Measurements from ENCODE around the gene AHDC1.

DNA sequence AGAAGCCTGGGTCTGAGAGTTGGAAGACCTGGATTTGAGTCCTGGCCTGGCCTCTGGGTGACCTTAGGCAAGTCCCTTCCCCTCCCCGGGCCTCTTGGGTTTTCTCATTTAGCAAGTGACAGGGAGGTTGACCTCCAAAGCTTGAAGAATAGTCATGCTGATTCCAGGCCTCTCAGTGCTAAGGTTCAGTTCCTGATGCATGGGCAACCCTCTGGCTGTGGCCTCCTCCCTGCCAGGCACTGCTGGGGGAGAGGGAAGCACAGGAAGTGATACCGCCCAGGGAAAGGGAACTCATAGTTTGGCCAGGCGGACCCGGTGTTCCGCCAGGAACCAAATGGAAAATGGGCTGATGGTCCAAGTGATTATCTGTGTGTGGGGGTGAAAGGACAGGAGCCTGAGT is 90.4 kb downstream of the AHDC1 start:
- TF ChIP-seq POLR2AphosphoS5 (IDR thresholded peaks at IDR 0.05; ENCODE audit: low read length) (no peak), EP300 (IDR thresholded peaks at IDR 0.05; ENCODE audit: borderline replicate concordance in 1 of 2, control insufficient read depth in 1 of 2, low read depth in 2 of 2, low read length in 2 of 2) (no peak), CTCF (IDR thresholded peaks at IDR 0.05 in 2 of 3, conservative IDR thresholded peaks at IDR 0.05 in 1 of 3; ENCODE audit: control insufficient read depth in 2 of 3, extremely low read depth in 1 of 3, insufficient read depth in 1 of 3, low read depth in 3 of 3, low read length in 3 of 3) (no peak)
- TF ChIP-seq, protein P1, sequence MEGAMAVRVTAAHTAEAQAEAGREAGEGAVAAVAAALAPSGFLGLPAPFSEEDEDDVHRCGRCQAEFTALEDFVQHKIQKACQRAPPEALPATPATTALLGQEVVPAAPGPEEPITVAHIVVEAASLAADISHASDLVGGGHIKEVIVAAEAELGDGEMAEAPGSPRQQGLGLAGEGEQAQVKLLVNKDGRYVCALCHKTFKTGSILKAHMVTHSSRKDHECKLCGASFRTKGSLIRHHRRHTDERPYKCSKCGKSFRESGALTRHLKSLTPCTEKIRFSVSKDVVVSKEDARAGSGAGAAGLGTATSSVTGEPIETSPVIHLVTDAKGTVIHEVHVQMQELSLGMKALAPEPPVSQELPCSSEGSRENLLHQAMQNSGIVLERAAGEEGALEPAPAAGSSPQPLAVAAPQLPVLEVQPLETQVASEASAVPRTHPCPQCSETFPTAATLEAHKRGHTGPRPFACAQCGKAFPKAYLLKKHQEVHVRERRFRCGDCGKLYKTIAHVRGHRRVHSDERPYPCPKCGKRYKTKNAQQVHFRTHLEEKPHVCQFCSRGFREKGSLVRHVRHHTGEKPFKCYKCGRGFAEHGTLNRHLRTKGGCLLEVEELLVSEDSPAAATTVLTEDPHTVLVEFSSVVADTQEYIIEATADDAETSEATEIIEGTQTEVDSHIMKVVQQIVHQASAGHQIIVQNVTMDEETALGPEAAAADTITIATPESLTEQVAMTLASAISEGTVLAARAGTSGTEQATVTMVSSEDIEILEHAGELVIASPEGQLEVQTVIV (IDR thresholded peaks at IDR 0.05; ENCODE audit: borderline replicate concordance, partially characterized antibody), result no peak
